ENCODE results near the gene GLI1. TPM values are rescaled to one million over a fixed set of nuclear protein-coding genes. Genes with fewer than 3 reads are reported as not detected.
"Not testable (repeated sequence)": the region's sequence is repeated elsewhere in the genome, so short reads cannot be mapped to it uniquely, and the experiment has no call there.

GLI1 gene
- total RNA-seq, 4 donors from 2014 or later, result 1.0 TPM; not detected in 3

DNA sequence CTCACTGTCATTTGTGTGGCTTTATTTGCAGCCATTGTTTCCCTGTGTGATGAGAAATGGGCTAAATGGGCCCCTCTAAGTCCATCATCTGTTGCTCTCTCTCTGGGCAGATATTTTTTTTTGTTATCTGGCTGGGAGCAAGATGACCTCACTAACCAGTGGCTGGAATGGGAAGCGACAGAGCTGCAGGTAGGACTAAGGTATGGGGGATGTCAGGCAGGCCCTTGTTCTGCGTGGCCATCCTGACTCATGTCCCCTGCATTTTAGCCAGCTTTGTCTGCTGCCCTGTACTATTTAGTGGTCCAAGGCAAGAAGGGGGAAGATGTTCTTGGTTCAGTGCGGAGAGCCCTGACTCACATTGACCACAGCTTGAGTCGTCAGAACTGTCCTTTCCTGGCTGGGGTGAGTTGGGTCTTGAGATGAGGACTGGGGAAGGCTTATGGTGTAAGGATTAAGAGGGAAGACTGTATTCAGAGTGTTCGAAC lies 29.6 kb downstream of the GLI1 start:
- intact Hi-C loops (cut with DNase I; ENCODE audit: low total_unique reads), result loop anchor here (2.0 kb wide), 1 partner anchor 58 kb away; the partner anchor contains the start of gene DCTN2
- Histone ChIP-seq H3K9me3 (no peaks in the 10 kb centered on the region), H3K27ac (peak overlapping the region in 1 of 4 donors; percentile 86), H3K36me3 (peaks cover 0 to 37% of the 10 kb centered on the region in 2 donors), H3K4me1 (peaks cover 10 to 13% of the 10 kb centered on the region in 2 donors), H3K4me3 (peak overlapping the region; percentile 74 to 95 (median 76)), H3K27me3 (no peaks in the 10 kb centered on the region)
- DNase-seq (no peak), ATAC-seq (no peak)
- in situ Hi-C loops (cut with MboI; ENCODE audit: low sequenced_read_pairs in 4 of 4), result no loop called here
- TF ChIP-seq, protein P1, sequence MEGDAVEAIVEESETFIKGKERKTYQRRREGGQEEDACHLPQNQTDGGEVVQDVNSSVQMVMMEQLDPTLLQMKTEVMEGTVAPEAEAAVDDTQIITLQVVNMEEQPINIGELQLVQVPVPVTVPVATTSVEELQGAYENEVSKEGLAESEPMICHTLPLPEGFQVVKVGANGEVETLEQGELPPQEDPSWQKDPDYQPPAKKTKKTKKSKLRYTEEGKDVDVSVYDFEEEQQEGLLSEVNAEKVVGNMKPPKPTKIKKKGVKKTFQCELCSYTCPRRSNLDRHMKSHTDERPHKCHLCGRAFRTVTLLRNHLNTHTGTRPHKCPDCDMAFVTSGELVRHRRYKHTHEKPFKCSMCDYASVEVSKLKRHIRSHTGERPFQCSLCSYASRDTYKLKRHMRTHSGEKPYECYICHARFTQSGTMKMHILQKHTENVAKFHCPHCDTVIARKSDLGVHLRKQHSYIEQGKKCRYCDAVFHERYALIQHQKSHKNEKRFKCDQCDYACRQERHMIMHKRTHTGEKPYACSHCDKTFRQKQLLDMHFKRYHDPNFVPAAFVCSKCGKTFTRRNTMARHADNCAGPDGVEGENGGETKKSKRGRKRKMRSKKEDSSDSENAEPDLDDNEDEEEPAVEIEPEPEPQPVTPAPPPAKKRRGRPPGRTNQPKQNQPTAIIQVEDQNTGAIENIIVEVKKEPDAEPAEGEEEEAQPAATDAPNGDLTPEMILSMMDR (IDR thresholded peaks at IDR 0.05 in 4 of 5, conservative IDR thresholded peaks at IDR 0.05 in 1 of 5), result no peak
- TF ChIP-seq POLR2A (IDR thresholded peaks at IDR 0.05), result no peak

DNA sequence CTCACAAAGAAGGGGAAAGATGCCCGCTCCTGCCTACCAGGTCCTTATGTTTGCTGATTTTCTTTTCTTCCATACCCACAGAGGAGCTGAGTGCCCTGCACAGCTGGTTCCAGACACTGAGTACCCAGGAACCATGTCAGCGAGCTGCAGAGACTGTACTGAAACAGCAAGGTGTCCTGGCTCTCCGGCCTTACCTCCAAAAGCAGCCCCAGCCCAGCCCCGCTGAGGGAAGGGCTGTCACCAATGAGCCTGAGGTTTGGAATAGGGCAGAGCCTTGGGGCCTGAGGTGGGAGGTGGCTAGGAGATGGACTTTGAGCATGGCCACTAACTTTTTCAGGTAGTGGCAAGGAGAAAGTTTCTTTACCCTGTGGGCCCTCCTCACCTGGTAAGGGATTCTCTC lies 30.5 kb downstream of the GLI1 start:
- ATAC-seq, result no peak

DNA sequence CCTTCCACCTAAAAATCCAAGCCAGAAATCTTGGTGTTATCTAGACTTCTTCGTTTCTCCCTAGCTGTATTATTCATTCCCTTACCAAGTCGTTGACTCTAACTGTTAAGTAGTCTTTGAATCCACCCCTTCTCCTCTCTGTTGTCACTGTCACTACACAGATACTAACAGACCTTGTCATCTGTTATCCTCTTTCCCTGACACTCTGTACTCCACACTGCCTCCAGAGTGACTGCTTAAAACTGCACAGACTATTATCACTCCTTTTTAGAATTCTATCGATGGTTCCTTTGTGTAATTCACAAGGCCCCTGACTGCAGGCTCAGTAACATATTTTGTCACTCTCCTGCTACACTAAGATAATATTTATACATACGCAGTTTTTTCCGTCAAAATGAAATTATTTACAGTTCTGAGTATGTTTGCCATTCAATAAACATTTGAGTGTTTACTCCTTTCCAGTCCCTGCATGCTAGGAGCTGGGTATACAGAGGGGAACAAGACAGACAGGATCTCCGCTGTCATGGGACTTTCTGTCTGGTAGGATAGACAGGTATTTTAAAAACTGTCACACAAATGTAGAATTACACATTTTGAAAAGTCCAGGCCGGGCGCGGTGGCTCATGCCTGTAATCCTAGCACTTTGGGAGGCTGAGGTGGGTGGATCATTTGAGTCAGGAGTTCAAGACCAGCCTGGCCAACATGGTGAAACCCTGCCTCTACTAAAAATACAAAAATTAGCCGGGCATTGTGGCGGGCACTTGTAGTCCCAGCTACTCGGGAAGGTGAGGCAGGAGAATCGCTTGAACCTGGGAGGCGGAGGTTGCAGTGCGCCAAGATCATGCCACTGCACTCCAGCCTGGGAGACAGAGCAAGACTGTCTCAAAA lies 32.1 kb downstream of the GLI1 start:
- intact Hi-C loops (cut with DNase I; ENCODE audit: low total_unique reads) (no loop called here), in situ Hi-C loops (cut with MboI; ENCODE audit: low sequenced_read_pairs in 4 of 4) (no loop called here)
- DNase-seq, result no peak
- H3K36me3 ChIP-seq, result peaks cover 0 to 44% of the 10 kb centered on the region in 2 donors
- peaks cover 10 to 13% of the 10 kb centered on the region in 2 donors for H3K4me1 ChIP-seq
- no peak overlapping the region for H3K4me3 ChIP-seq
- H3K27me3 ChIP-seq, result no peaks in the 10 kb centered on the region
- no peak for TF ChIP-seq POLR2A (IDR thresholded peaks at IDR 0.05)
- TF ChIP-seq, protein P1 (IDR thresholded peaks at IDR 0.05 in 4 of 5, conservative IDR thresholded peaks at IDR 0.05 in 1 of 5), result no peak
- ATAC-seq, result no peak
- no peaks in the 10 kb centered on the region for H3K9me3 ChIP-seq
- no peak overlapping the region for H3K27ac ChIP-seq

More for the DNA sequence above, 30.5 kb downstream of the GLI1 start:
- Histone ChIP-seq H3K9me3 (no peaks in the 10 kb centered on the region), H3K27ac (no peak overlapping the region), H3K36me3 (peaks cover 0 to 37% of the 10 kb centered on the region in 2 donors), H3K4me1 (peaks cover 10 to 13% of the 10 kb centered on the region in 2 donors), H3K4me3 (no peak overlapping the region), H3K27me3 (no peaks in the 10 kb centered on the region)
- intact Hi-C loops (cut with DNase I; ENCODE audit: low total_unique reads) (no loop called here), in situ Hi-C loops (cut with MboI; ENCODE audit: low sequenced_read_pairs in 4 of 4) (no loop called here)
- TF ChIP-seq, protein P1 (IDR thresholded peaks at IDR 0.05 in 4 of 5, conservative IDR thresholded peaks at IDR 0.05 in 1 of 5), result no peak
- no peak for TF ChIP-seq POLR2A (IDR thresholded peaks at IDR 0.05)
- DNase-seq, result no peak

DNA sequence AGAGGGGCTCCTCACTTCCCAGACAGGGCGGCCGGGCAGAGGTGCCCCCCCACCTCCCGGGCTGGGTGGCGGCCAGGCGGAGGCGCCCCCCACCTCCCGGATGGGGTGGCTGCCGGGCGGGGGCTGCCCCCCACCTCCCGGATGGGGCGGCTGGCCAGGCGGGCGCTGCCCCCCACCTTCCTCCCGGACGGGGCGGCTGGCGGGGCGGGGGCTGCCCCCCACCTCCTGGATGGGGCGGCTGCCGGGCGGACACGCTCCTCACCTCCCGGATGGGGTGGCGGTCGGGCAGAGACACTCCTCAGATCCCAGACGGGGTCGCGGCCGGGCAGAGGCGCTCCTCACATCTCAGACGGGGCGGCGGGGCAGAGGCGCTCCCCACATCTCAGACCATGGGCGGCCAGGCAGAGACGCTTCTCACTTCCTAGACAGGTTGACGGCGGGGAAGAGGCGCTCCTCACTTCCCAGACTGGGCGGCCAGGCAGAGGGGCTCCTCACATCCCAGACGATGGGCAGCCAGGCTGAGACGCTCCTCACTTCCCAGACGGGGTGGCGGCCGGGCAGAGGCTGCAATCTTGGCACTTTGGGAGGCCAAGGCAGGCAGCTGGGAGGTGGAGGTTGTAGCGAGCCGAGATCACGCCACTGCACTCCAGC lies 35.6 kb downstream of the GLI1 start:
- H3K4me1 ChIP-seq; H3K27me3 ChIP-seq; H3K9me3 ChIP-seq; H3K4me3 ChIP-seq; H3K27ac ChIP-seq; intact Hi-C loops (cut with DNase I; ENCODE audit: low total_unique reads); ATAC-seq; in situ Hi-C loops (cut with MboI; ENCODE audit: low sequenced_read_pairs in 4 of 4); DNase-seq: not testable (repeated sequence)
- H3K36me3 ChIP-seq, result peaks cover 0 to 49% of the 10 kb centered on the region in 2 donors

DNA sequence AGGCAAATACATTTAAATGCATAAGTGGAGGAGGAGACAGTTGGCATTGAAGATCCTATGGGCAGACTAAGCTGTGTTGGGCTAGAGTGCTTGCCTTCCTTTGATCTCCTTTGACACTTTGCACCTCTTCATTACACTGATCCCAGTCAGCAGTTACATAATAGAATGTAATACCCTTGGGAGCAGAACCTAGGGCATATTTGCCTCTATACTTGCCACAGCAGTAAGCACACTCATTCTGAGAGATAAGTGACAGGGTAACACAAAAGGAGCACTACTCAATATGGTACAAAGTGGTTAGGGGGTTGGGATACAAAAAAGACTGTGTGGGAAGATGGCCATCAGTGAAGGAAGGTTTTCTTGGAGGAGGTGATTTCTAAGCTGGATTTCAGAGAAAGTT lies 37.2 kb downstream of the GLI1 start:
- Histone ChIP-seq H3K4me3 (no peak overlapping the region), H3K4me1 (no peaks in the 10 kb centered on the region), H3K9me3 (no peaks in the 10 kb centered on the region), H3K27ac (no peak overlapping the region), H3K27me3 (no peaks in the 10 kb centered on the region), H3K36me3 (peaks cover 0 to 50% of the 10 kb centered on the region in 2 donors)
- TF ChIP-seq, protein P1 (IDR thresholded peaks at IDR 0.05 in 4 of 5, conservative IDR thresholded peaks at IDR 0.05 in 1 of 5), result no peak
- no peak for TF ChIP-seq POLR2A (IDR thresholded peaks at IDR 0.05)
- in situ Hi-C loops (cut with MboI; ENCODE audit: low sequenced_read_pairs in 4 of 4) (no loop called here), intact Hi-C loops (cut with DNase I; ENCODE audit: low total_unique reads) (no loop called here)
- DNase-seq (no peak), ATAC-seq (no peak)

All from gastrocnemius medialis (tissue), 4 donors.